ENCODE measurements around the gene COL4A3. TPM values are rescaled to one million over a fixed set of nuclear protein-coding genes. Genes with fewer than 3 reads are reported as not detected.

The COL4A3 gene
- total RNA-seq, 1 donor from 2014 or later = 4.4 TPM

DNA sequence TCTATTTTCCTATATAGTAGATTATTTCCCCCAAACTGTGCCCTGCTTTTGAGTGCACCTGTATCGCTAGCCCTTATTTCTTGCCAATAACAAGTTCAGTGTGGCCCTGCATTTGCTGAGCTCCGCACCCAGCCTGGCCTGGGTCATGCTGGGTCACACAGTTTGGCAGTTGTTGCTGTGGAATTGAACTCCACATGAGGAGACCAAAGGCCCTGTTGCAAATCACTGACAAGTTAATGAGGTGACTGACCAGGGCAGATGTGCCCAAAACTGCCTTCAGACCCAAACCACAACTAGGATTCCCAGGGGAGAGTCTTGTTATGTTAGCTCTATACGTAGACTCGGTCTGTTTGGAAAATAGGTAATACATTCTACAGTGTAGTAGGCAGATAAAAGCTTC lies 31.4 kb upstream of the COL4A3 start:
- Histone ChIP-seq H3K27ac (replicated peaks) (peak overlapping the region; percentile 45), H3K9me3 (replicated peaks) (no peaks in the 10 kb centered on the region), H3K36me3 (no peaks in the 10 kb centered on the region), H3K27me3 (ENCODE audit: low read depth) (no peaks in the 10 kb centered on the region), H3K4me3 (no peak overlapping the region), H3K4me1 (peaks cover 19% of the 10 kb centered on the region)
- DNase-seq = peak; percentile 23
- TF ChIP-seq, protein P1, sequence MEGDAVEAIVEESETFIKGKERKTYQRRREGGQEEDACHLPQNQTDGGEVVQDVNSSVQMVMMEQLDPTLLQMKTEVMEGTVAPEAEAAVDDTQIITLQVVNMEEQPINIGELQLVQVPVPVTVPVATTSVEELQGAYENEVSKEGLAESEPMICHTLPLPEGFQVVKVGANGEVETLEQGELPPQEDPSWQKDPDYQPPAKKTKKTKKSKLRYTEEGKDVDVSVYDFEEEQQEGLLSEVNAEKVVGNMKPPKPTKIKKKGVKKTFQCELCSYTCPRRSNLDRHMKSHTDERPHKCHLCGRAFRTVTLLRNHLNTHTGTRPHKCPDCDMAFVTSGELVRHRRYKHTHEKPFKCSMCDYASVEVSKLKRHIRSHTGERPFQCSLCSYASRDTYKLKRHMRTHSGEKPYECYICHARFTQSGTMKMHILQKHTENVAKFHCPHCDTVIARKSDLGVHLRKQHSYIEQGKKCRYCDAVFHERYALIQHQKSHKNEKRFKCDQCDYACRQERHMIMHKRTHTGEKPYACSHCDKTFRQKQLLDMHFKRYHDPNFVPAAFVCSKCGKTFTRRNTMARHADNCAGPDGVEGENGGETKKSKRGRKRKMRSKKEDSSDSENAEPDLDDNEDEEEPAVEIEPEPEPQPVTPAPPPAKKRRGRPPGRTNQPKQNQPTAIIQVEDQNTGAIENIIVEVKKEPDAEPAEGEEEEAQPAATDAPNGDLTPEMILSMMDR (IDR thresholded peaks at IDR 0.05; ENCODE audit: borderline replicate concordance) = no peak
- intact Hi-C loops (cut with micrococcal nuclease) = no loop called here

DNA sequence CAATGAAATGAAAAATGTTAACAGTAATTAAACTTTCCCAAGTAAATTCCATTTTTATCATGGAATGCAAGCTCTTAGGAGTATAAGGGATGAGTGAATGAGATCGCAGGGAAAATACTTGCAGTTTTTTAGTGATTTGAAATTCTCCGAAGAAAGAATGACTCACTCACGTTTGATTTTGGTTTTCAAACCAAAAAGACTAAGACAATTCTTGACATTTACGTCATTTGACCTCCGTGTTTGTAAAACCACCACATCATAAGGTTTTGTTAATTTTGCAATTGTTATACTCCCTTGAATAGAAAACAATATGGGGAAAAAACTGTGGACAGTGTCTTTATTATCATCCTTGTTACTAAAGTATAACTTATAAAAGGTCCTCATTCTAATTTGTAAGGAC lies 29.8 kb upstream of the COL4A3 start:
- no peak for DNase-seq
- Histone ChIP-seq H3K27me3 (ENCODE audit: low read depth) (no peaks in the 10 kb centered on the region), H3K36me3 (peaks cover 4% of the 10 kb centered on the region), H3K27ac (replicated peaks) (peak overlapping the region; percentile 54), H3K4me1 (peaks cover 19% of the 10 kb centered on the region), H3K9me3 (replicated peaks) (no peaks in the 10 kb centered on the region), H3K4me3 (no peak overlapping the region)
- intact Hi-C loops (cut with micrococcal nuclease) = no loop called here
- TF ChIP-seq, protein P1 (IDR thresholded peaks at IDR 0.05; ENCODE audit: borderline replicate concordance) = no peak

DNA sequence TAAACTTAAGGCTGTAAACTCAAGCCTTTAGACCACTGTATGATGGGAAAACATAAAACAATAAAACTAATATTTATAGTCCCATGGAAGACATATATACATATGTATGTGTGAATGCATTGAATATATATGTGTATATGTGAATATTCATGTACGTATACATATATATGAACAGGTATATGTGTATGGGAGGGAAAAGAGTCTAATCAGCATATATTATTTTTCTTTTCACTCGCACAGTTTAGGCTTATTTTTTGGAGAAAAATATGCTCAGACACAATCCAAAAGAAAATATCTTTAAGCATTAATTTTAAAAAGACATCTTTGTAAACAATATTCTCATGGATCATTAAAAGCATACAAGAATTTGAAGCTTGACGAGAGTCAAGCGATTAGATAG lies 23.1 kb upstream of the COL4A3 start:
- H3K27me3 ChIP-seq (ENCODE audit: low read depth) = no peaks in the 10 kb centered on the region
- no peak for DNase-seq
- no peaks in the 10 kb centered on the region for H3K9me3 ChIP-seq (replicated peaks)
- peaks cover 8% of the 10 kb centered on the region for H3K36me3 ChIP-seq
- intact Hi-C loops (cut with micrococcal nuclease) = no loop called here
- no peaks in the 10 kb centered on the region for H3K4me1 ChIP-seq
- TF ChIP-seq, protein P1 (IDR thresholded peaks at IDR 0.05; ENCODE audit: borderline replicate concordance) = no peak
- no peak overlapping the region for H3K27ac ChIP-seq (replicated peaks)
- H3K4me3 ChIP-seq = no peak overlapping the region

DNA sequence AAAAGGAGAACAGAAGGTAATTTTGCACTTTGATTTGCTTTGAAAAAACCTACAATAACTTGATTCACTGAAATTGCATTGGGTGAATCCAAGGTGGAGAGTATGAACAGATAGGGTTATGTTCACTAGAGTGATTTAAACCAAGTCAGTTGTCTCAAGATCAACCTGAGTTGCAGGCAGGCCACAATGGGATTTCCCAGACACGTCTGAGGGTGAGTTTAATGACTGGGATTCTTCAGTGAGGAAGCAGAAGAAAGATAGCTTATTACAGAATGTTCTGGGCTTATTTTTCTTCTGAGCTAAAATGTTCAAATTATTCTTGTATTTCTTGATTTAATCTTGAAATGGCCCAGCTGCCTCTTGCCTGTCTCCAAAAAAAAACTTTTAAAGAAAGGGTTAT lies 20.5 kb upstream of the COL4A3 start:
- Histone ChIP-seq H3K36me3 (peaks cover 8% of the 10 kb centered on the region), H3K4me3 (no peak overlapping the region), H3K27ac (replicated peaks) (peak overlapping the region; percentile 45), H3K4me1 (no peaks in the 10 kb centered on the region), H3K27me3 (ENCODE audit: low read depth) (no peaks in the 10 kb centered on the region), H3K9me3 (replicated peaks) (peaks cover 4% of the 10 kb centered on the region)
- DNase-seq = no peak
- intact Hi-C loops (cut with micrococcal nuclease) = no loop called here
- TF ChIP-seq, protein P1 (IDR thresholded peaks at IDR 0.05; ENCODE audit: borderline replicate concordance) = no peak

DNA sequence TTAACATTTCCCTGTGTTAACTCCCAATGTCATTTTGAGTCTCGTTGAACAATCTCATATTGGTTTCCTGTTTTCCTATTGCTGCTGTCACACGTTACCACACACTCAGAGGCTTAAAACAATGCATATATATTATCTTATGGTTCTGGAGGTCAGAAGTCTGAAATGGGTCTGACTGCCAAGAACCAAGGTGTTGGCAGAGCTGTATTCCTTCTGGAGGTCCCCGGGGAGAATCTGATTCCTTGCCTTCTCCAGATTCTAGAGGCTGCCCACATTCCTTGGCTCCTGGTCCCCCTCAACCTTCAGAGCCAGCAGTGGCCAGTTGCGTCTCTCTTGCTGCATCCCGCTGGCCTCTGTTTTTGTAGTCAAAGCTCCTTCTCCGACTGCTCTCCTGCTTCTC lies 18.0 kb upstream of the COL4A3 start:
- TF ChIP-seq, protein P1 (IDR thresholded peaks at IDR 0.05; ENCODE audit: borderline replicate concordance) = no peak
- intact Hi-C loops (cut with micrococcal nuclease) = no loop called here
- H3K27ac ChIP-seq (replicated peaks) = peak overlapping the region; percentile 47
- H3K4me3 ChIP-seq = no peak overlapping the region
- no peaks in the 10 kb centered on the region for H3K36me3 ChIP-seq
- peaks cover 4% of the 10 kb centered on the region for H3K9me3 ChIP-seq (replicated peaks)
- no peaks in the 10 kb centered on the region for H3K4me1 ChIP-seq
- no peak for DNase-seq
- no peaks in the 10 kb centered on the region for H3K27me3 ChIP-seq (ENCODE audit: low read depth)

DNA sequence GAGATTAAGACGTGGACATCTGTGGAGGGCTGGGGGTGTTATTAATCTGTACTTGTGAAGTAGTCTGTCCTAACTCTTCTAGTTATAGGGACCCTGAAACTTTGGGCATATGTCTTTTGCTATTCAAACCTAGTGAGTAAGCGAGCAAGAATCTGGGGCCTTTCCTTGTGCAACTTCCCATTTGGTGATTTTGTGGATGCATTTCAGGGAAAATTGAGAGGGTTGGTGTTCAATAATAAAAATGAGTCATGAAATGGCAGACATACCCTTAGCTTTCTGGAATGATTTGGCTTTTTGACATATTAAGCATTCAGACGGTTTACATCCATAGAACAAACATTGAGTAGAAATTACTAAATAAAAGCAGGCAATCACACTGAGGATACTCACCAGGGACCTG lies 17.4 kb upstream of the COL4A3 start:
- TF ChIP-seq, protein P1 (IDR thresholded peaks at IDR 0.05; ENCODE audit: borderline replicate concordance) = no peak
- H3K27ac ChIP-seq (replicated peaks) = no peak overlapping the region

More for the DNA sequence above, 17.4 kb upstream of the COL4A3 start:
- DNase-seq = no peak
- Histone ChIP-seq H3K4me3 (no peak overlapping the region), H3K4me1 (no peaks in the 10 kb centered on the region), H3K27me3 (ENCODE audit: low read depth) (no peaks in the 10 kb centered on the region), H3K36me3 (no peaks in the 10 kb centered on the region), H3K9me3 (replicated peaks) (peaks cover 4% of the 10 kb centered on the region)
- intact Hi-C loops (cut with micrococcal nuclease) = no loop called here

All from left ventricle myocardium inferior (tissue), 1 donor.